Panc1 (cell line): Measurements from ENCODE around the gene SPRR2E.

Experiments used
- POLR2AphosphoS5 ChIP-seq: IDR thresholded peaks from 2 replicates; pipeline ENCODE4 v1.6.1; 2012; ENCODE audit warnings: mild to moderate bottlenecking, low read depth, low read length, moderate library complexity
- REST ChIP-seq, 2 experiments: IDR thresholded peaks; 2 replicates each; pipeline ENCODE4 v1.6.1; 2011 to 2012; ENCODE audit warnings: low read depth in 2 of 2, control low read depth in 1 of 2, low read length in 1 of 2, mild to moderate bottlenecking in 1 of 2, moderate library complexity in 1 of 2; ENCODE audit not compliant: insufficient read depth in 1 of 2
- SIN3A ChIP-seq: IDR thresholded peaks from 2 replicates; pipeline ENCODE4 v1.6.1; 2012; ENCODE audit warnings: low read depth, mild to moderate bottlenecking, low read length, moderate library complexity, borderline replicate concordance; ENCODE audit not compliant: insufficient read depth
- TCF7L2 ChIP-seq: IDR thresholded peaks from 2 replicates; pipeline ENCODE4 v1.6.1; 2011; ENCODE audit warnings: mild to moderate bottlenecking, low read depth, low read length, inconsistent platforms
- TF ChIP-seq, protein P1 (sequence below): fragments of 450-650 bp; IDR thresholded peaks from 2 replicates; pipeline ENCODE4 v1.5.1; 2017; ENCODE audit warnings: mild to moderate bottlenecking

GRCh38 chr1:153122831-153123421 is 28.6 kb upstream of the SPRR2E start:
- TF ChIP-seq, protein P1, sequence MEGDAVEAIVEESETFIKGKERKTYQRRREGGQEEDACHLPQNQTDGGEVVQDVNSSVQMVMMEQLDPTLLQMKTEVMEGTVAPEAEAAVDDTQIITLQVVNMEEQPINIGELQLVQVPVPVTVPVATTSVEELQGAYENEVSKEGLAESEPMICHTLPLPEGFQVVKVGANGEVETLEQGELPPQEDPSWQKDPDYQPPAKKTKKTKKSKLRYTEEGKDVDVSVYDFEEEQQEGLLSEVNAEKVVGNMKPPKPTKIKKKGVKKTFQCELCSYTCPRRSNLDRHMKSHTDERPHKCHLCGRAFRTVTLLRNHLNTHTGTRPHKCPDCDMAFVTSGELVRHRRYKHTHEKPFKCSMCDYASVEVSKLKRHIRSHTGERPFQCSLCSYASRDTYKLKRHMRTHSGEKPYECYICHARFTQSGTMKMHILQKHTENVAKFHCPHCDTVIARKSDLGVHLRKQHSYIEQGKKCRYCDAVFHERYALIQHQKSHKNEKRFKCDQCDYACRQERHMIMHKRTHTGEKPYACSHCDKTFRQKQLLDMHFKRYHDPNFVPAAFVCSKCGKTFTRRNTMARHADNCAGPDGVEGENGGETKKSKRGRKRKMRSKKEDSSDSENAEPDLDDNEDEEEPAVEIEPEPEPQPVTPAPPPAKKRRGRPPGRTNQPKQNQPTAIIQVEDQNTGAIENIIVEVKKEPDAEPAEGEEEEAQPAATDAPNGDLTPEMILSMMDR = no peak
- TF ChIP-seq REST (IDR thresholded peaks at IDR 0.05; ENCODE audit: insufficient read depth in 1 of 2, low read depth in 2 of 2, low read length in 1 of 2) (no peak), POLR2AphosphoS5 (no peak), TCF7L2 (no peak), SIN3A (no peak)
